WTC11 (cell line): ENCODE results near the gene CLASP1. TPM values are rescaled to one million over a fixed set of nuclear protein-coding genes. Genes with fewer than 3 reads are reported as not detected.
"Not testable (repeated sequence)": the region's sequence is repeated elsewhere in the genome, so short reads cannot be mapped to it uniquely, and the experiment has no call there.

Experiments used
- ATAC-seq: fragments of 200-7000 bp; cut with Tn5 transposase; 2 replicates; pipeline ENCODE4 v1.10.0; 2021; ENCODE audit warnings: mild to moderate bottlenecking, moderate library complexity
- CTCF ChIA-PET: fragments of 300-600 bp; sonication (Branson Sonifier 250); formaldehyde crosslinking; loops from one replicate; lab custom pipeline; 2021; ENCODE audit warnings: antibody characterized with exemption; lab: Charles Lee
- POLR2A ChIA-PET: fragments of 350-600 bp; sonication (Branson Sonifier 250); formaldehyde crosslinking; loops from one replicate; lab custom pipeline; 2021; ENCODE audit warnings: antibody characterized with exemption; lab: Charles Lee
- DNase-seq: peaks from one replicate; pipeline ENCODE4 v3.0.0; 2021; ENCODE audit warnings: low spot score
- H3K27ac Mint-ChIP-seq: 2 replicates; pipeline ENCODE4 v1.8.0; 2021; ENCODE audit warnings: mixed read lengths
- H3K27me3 Mint-ChIP-seq: 2 replicates; pipeline ENCODE4 v1.8.0; 2021; ENCODE audit warnings: low read depth, mild to moderate bottlenecking, moderate library complexity, mixed read lengths
- H3K36me3 Mint-ChIP-seq: 2 replicates; pipeline ENCODE4 v1.8.0; 2021; ENCODE audit warnings: mixed read lengths
- H3K4me1 Mint-ChIP-seq: 2 replicates; pipeline ENCODE4 v1.8.0; 2022; ENCODE audit warnings: mixed read lengths
- H3K4me3 Mint-ChIP-seq: 2 replicates; pipeline ENCODE4 v1.8.0; 2021; ENCODE audit warnings: mild to moderate bottlenecking, moderate library complexity, mixed read lengths
- H3K9me3 Mint-ChIP-seq: 2 replicates; pipeline ENCODE4 v1.8.0; 2021; ENCODE audit warnings: mixed read lengths
- CBFB ChIP-seq: sonication (generic); formaldehyde crosslinking; IDR thresholded peaks from 2 replicates; pipeline ENCODE4 v1.8.1; 2022; ENCODE audit warnings: mild to moderate bottlenecking, low read depth, missing genetic modification reagents
- EMX1 ChIP-seq: fragments of 250-450 bp; sonication (Bioruptor Pico); IDR thresholded peaks from 2 replicates; pipeline ENCODE4 v1.8.0; 2021; ENCODE audit warnings: mild to moderate bottlenecking
- FOXJ3 ChIP-seq: sonication (generic); formaldehyde crosslinking; IDR thresholded peaks from 2 replicates; pipeline ENCODE4 v1.9.0; 2021; ENCODE audit warnings: missing genetic modification reagents, mild to moderate bottlenecking, borderline replicate concordance
- IRF2 ChIP-seq: sonication (generic); formaldehyde crosslinking; IDR thresholded peaks from 2 replicates; pipeline ENCODE4 v1.8.0; 2022; ENCODE audit warnings: low read depth, missing genetic modification reagents, borderline replicate concordance
- JAZF1 ChIP-seq: fragments of 250-450 bp; sonication (Bioruptor Pico); IDR thresholded peaks from 2 replicates; pipeline ENCODE4 v1.9.0; 2021; ENCODE audit warnings: moderate library complexity, mild to moderate bottlenecking, inconsistent platforms
- MXD4 ChIP-seq: fragments of 250-450 bp; sonication (Bioruptor Pico); IDR thresholded peaks from 2 replicates; pipeline ENCODE4 v1.8.0; 2021; ENCODE audit warnings: mild to moderate bottlenecking, moderate library complexity, borderline replicate concordance
- NFE2L1 ChIP-seq: sonication (generic); formaldehyde crosslinking; IDR thresholded peaks from 2 replicates; pipeline ENCODE4 v1.8.1; 2023; ENCODE audit warnings: missing genetic modification reagents
- NR1H2 ChIP-seq: sonication (generic); formaldehyde crosslinking; IDR thresholded peaks from 2 replicates; pipeline ENCODE4 v1.9.0; 2021; ENCODE audit warnings: mild to moderate bottlenecking, moderate library complexity, missing genetic modification reagents
- NR2C2 ChIP-seq: sonication (generic); formaldehyde crosslinking; IDR thresholded peaks from 2 replicates; pipeline ENCODE4 v1.8.0; 2022; ENCODE audit warnings: mild to moderate bottlenecking, missing genetic modification reagents
- TEAD4 ChIP-seq: sonication (generic); formaldehyde crosslinking; IDR thresholded peaks from 2 replicates; pipeline ENCODE4 v1.8.0; 2022; ENCODE audit warnings: mild to moderate bottlenecking, missing genetic modification reagents
- ZNF138 ChIP-seq: sonication (generic); formaldehyde crosslinking; conservative IDR thresholded peaks from 2 replicates; pipeline ENCODE4 v1.8.1; 2022; ENCODE audit warnings: mild to moderate bottlenecking, moderate library complexity, missing genetic modification reagents
- ZNF219 ChIP-seq: sonication (generic); formaldehyde crosslinking; IDR thresholded peaks from 2 replicates; pipeline ENCODE4 v1.8.0; 2023; ENCODE audit warnings: missing genetic modification reagents, mild to moderate bottlenecking, borderline replicate concordance
- ZNF671 ChIP-seq: fragments of 250-450 bp; sonication (Bioruptor Pico); IDR thresholded peaks from 2 replicates; pipeline ENCODE4 v1.8.0; 2021; ENCODE audit warnings: mild to moderate bottlenecking
- total RNA-seq: library from RNA; stranded (reverse); gene quantifications from 3 replicates; pipeline ENCODE4 v1.2.3, GENCODE V29; 2021
- TF ChIP-seq, protein P1 (sequence below): fragments of 250-450 bp; sonication (Bioruptor Pico); IDR thresholded peaks from 2 replicates; pipeline ENCODE4 v1.9.0; 2021; ENCODE audit warnings: moderate library complexity, mild to moderate bottlenecking, inconsistent platforms, borderline replicate concordance
- TF ChIP-seq, protein P2 (sequence below): sonication (generic); formaldehyde crosslinking; IDR thresholded peaks from 2 replicates; pipeline ENCODE4 v1.8.1; 2022; ENCODE audit warnings: mild to moderate bottlenecking, missing genetic modification reagents, moderate library complexity, borderline replicate concordance
- TF ChIP-seq, protein P3 (sequence below): sonication (generic); formaldehyde crosslinking; IDR thresholded peaks from 2 replicates; pipeline ENCODE4 v1.8.1; 2023; ENCODE audit warnings: mild to moderate bottlenecking, missing genetic modification reagents, borderline replicate concordance
- TF ChIP-seq, protein P4 (sequence below): fragments of 250-450 bp; sonication (Bioruptor Pico); IDR thresholded peaks from 2 replicates; pipeline ENCODE4 v1.8.0; 2021; ENCODE audit warnings: mild to moderate bottlenecking
- TF ChIP-seq, protein P5 (sequence below): sonication (generic); formaldehyde crosslinking; IDR thresholded peaks from 2 replicates; pipeline ENCODE4 v1.8.0; 2023; ENCODE audit warnings: missing genetic modification reagents

Gene CLASP1
- total RNA-seq, 1 experiment from 2014 or later: 50.0 TPM

DNA sequence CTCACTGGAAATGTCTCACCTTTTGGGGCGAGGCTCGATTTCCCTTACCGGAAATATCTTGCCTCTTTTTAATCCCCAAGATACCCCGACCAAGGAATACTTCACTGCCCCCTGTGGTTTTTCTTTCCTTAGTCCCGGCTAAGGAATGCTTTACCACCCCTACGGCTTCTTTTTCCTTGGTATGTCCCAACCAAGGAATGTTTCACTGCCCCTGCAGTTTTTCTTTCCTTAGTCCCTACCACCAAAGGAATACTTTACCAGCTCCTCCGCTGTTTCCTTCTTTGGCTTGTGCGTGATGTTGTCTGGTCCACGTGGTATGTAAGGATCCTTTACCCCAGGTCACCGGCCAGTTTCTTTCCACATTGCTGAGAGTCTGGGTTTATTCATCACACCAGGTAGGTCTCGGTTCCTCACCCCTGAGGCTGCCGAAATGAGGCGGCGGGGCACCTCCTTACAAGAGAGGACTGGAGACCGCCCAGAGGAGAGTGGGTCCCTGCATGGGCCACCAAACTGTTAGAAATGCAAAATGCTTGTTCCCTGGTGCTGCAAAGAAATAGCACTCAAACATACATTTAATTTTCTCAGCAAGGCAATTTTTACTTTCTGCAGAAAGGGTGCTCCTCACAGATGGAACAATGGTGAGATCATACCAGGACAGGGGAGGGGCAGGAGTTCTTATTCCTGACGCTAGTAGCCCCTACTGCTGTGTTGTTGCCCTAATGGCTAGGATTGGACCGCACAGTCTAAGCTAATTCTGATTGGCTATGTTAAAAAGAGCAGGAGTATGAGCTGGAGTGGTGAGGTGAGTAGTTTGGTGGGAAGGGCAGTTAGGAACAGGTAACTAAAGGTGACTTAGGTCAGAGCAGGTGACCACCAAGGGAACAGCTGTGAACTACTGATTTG lies 33.4 kb upstream of the CLASP1 start:
- DNase-seq: no peak
- H3K36me3 Mint-ChIP-seq: peaks cover 45% of the 10 kb centered on the region

GRCh38 chr2:121677855-121678254 lies 28.6 kb upstream of the CLASP1 start:
- Mint-ChIP-seq H3K9me3 (peaks cover 69% of the 10 kb centered on the region), H3K27me3 (peaks cover 32% of the 10 kb centered on the region), H3K36me3 (peaks cover 66% of the 10 kb centered on the region), H3K27ac (no peak overlapping the region), H3K4me3 (no peak overlapping the region), H3K4me1 (peaks cover 28% of the 10 kb centered on the region)
- POLR2A ChIA-PET: no interaction called here
- no peak for ATAC-seq
- DNase-seq: no peak
- no peak for TF ChIP-seq ZNF219 (CRISPR knock-in tag)
- TF ChIP-seq, protein P1, sequence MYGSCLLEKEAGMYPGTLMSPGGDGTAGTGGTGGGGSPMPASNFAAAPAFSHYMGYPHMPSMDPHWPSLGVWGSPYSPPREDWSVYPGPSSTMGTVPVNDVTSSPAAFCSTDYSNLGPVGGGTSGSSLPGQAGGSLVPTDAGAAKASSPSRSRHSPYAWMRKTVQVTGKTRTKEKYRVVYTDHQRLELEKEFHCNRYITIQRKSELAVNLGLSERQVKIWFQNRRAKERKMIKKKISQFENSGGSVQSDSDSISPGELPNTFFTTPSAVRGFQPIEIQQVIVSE (CRISPR knock-in tag): no peak
- TF ChIP-seq, protein P2, sequence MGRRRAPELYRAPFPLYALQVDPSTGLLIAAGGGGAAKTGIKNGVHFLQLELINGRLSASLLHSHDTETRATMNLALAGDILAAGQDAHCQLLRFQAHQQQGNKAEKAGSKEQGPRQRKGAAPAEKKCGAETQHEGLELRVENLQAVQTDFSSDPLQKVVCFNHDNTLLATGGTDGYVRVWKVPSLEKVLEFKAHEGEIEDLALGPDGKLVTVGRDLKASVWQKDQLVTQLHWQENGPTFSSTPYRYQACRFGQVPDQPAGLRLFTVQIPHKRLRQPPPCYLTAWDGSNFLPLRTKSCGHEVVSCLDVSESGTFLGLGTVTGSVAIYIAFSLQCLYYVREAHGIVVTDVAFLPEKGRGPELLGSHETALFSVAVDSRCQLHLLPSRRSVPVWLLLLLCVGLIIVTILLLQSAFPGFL (CRISPR knock-in tag): no peak
- TF ChIP-seq FOXJ3 (CRISPR knock-in tag): no peak
- TF ChIP-seq, protein P3, sequence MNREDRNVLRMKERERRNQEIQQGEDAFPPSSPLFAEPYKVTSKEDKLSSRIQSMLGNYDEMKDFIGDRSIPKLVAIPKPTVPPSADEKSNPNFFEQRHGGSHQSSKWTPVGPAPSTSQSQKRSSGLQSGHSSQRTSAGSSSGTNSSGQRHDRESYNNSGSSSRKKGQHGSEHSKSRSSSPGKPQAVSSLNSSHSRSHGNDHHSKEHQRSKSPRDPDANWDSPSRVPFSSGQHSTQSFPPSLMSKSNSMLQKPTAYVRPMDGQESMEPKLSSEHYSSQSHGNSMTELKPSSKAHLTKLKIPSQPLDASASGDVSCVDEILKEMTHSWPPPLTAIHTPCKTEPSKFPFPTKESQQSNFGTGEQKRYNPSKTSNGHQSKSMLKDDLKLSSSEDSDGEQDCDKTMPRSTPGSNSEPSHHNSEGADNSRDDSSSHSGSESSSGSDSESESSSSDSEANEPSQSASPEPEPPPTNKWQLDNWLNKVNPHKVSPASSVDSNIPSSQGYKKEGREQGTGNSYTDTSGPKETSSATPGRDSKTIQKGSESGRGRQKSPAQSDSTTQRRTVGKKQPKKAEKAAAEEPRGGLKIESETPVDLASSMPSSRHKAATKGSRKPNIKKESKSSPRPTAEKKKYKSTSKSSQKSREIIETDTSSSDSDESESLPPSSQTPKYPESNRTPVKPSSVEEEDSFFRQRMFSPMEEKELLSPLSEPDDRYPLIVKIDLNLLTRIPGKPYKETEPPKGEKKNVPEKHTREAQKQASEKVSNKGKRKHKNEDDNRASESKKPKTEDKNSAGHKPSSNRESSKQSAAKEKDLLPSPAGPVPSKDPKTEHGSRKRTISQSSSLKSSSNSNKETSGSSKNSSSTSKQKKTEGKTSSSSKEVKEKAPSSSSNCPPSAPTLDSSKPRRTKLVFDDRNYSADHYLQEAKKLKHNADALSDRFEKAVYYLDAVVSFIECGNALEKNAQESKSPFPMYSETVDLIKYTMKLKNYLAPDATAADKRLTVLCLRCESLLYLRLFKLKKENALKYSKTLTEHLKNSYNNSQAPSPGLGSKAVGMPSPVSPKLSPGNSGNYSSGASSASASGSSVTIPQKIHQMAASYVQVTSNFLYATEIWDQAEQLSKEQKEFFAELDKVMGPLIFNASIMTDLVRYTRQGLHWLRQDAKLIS (CRISPR knock-in tag): no peak
- no peak for TF ChIP-seq EMX1 (CRISPR knock-in tag)
- TF ChIP-seq ZNF138 (CRISPR knock-in tag): no peak
- TF ChIP-seq JAZF1 (CRISPR knock-in tag): no peak
- CTCF ChIA-PET: interaction anchor here (1.0 kb wide), 1 partner anchor 19 kb away, joined by 3 read pairs; no protein-coding TSS in a partner anchor

More for the DNA sequence above, 33.4 kb upstream of the CLASP1 start:
- ATAC-seq: peak; percentile 34
- Mint-ChIP-seq H3K9me3 (peaks cover 47% of the 10 kb centered on the region), H3K4me3 (peak overlapping the region; percentile 70), H3K27me3 (peaks cover 54% of the 10 kb centered on the region), H3K27ac (peak overlapping the region; percentile 50), H3K4me1 (peaks cover 70% of the 10 kb centered on the region)
- TF ChIP-seq TEAD4 (CRISPR knock-in tag): no peak
- TF ChIP-seq ZNF671 (CRISPR knock-in tag): 0 out of 2 replicates have a peak, but pooled peaks have one; percentile 6
- ChIA-PET POLR2A (no interaction called here), CTCF (no interaction called here)

- DNase-seq, H3K27me3 Mint-ChIP-seq, H3K27ac Mint-ChIP-seq, H3K4me3 Mint-ChIP-seq, CTCF ChIA-PET, ATAC-seq, POLR2A ChIA-PET: not testable (repeated sequence)
- Mint-ChIP-seq H3K9me3 (peaks cover 74% of the 10 kb centered on the region), H3K36me3 (peaks cover 80% of the 10 kb centered on the region), H3K4me1 (peaks cover 12% of the 10 kb centered on the region)
Measured at GRCh38 chr2:121671621-121672020, 22.4 kb upstream of the CLASP1 start.

- no peaks in the 10 kb centered on the region; the same call in 1 of the 2 replicates for H3K27me3 Mint-ChIP-seq
- no peak overlapping the region for H3K27ac Mint-ChIP-seq
- H3K36me3 Mint-ChIP-seq: peaks cover 65% of the 10 kb centered on the region
- no peak overlapping the region for H3K4me3 Mint-ChIP-seq
- ChIA-PET POLR2A (no interaction called here), CTCF (no interaction called here)
- H3K9me3 Mint-ChIP-seq: peaks cover 59% of the 10 kb centered on the region
- no peak for TF ChIP-seq ZNF671 (CRISPR knock-in tag)
- TF ChIP-seq CBFB (CRISPR knock-in tag): no peak
- TF ChIP-seq, protein P4, sequence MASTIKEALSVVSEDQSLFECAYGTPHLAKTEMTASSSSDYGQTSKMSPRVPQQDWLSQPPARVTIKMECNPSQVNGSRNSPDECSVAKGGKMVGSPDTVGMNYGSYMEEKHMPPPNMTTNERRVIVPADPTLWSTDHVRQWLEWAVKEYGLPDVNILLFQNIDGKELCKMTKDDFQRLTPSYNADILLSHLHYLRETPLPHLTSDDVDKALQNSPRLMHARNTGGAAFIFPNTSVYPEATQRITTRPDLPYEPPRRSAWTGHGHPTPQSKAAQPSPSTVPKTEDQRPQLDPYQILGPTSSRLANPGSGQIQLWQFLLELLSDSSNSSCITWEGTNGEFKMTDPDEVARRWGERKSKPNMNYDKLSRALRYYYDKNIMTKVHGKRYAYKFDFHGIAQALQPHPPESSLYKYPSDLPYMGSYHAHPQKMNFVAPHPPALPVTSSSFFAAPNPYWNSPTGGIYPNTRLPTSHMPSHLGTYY (CRISPR knock-in tag): no peak
- TF ChIP-seq NR1H2 (CRISPR knock-in tag): no peak
- no peak for TF ChIP-seq NR2C2 (CRISPR knock-in tag)
- no peak for TF ChIP-seq IRF2
- TF ChIP-seq, protein P1 (CRISPR knock-in tag): no peak
- TF ChIP-seq ZNF219 (CRISPR knock-in tag): no peak
- no peak for TF ChIP-seq NFE2L1 (CRISPR knock-in tag)
- TF ChIP-seq MXD4 (CRISPR knock-in tag): no peak
- TF ChIP-seq, protein P5, sequence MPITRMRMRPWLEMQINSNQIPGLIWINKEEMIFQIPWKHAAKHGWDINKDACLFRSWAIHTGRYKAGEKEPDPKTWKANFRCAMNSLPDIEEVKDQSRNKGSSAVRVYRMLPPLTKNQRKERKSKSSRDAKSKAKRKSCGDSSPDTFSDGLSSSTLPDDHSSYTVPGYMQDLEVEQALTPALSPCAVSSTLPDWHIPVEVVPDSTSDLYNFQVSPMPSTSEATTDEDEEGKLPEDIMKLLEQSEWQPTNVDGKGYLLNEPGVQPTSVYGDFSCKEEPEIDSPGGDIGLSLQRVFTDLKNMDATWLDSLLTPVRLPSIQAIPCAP: no peak
- DNase-seq (no peak), ATAC-seq (no peak)
- peaks cover 12% of the 10 kb centered on the region for H3K4me1 Mint-ChIP-seq
Measured at GRCh38 chr2:121670181-121670580, 20.9 kb upstream of the CLASP1 start.
